HepG2 (cell line): ENCODE data around the gene IFT27. TPM values are rescaled to one million over a fixed set of nuclear protein-coding genes. Genes with fewer than 3 reads are reported as not detected.

Experiments used
- ATAC-seq: fragments of 200-7000 bp; cut with Tn5 transposase; 3 replicates; pipeline ENCODE4 v1.9.1; 2020; ENCODE audit warnings: mild to moderate bottlenecking, moderate library complexity
- BruUV-seq: library from RNA; stranded (reverse); fragments of 400-500 nt; replicated peaks from 2 replicates; lab custom pipeline; 2021; lab: Mats Ljungman, UMichigan
- CTCF ChIA-PET: fragments of 300-600 bp; formaldehyde crosslinking; extraction: SDS; loops from one replicate; lab custom pipeline; 2021; ENCODE audit warnings: low total read pairs, inconsistent platforms, low intra/inter-chr PET ratio; lab: Yijun Ruan, JAX
- POLR2A ChIA-PET: fragments of 350-600 bp; sonication (Branson Sonifier 250); formaldehyde crosslinking; loops from one replicate; lab custom pipeline; 2020; ENCODE audit warnings: antibody characterized with exemption, inconsistent platforms; lab: Yijun Ruan, JAX
- DNase-seq: peaks from one replicate; pipeline ENCODE4 v3.0.0-alpha.2; 2015; ENCODE audit warnings: low spot score
- FAIRE-seq: peaks from 3 replicates; lab custom pipeline; 2011; peaks lifted over from hg19 to GRCh38; lab: Jason Lieb, UNC
- H2AFZ ChIP-seq: one replicate; pipeline ENCODE4 v1.6.1; 2011; ENCODE audit warnings: low read length, inconsistent platforms
- H3K27ac ChIP-seq: fragments of 300-600 bp; 3 replicates; pipeline ENCODE4 v1.8.0; 2011; ENCODE audit warnings: mixed run types, mild to moderate bottlenecking, mixed read lengths, low read length, inconsistent platforms; ENCODE audit not compliant: insufficient read depth; ENCODE audit errors: extremely low read length
- H3K27me3 ChIP-seq, 2 experiments: fragments of 200-600 bp in 1 of 2; 2 replicates in 1 of 2; 3 replicates in 1 of 2; pipeline versions ENCODE4 v1.6.0 to v1.8.0; 2011; ENCODE audit warnings: low read length in 2 of 2, mild to moderate bottlenecking in 2 of 2, moderate library complexity in 2 of 2, inconsistent platforms in 1 of 2; ENCODE audit not compliant: insufficient read depth in 2 of 2, control insufficient read depth in 1 of 2
- H3K36me3 ChIP-seq, 2 experiments: fragments of 200-600 bp in 1 of 2; replicated peaks in 1 of 2; 2 replicates in 1 of 2; 3 replicates in 1 of 2; pipeline versions ENCODE4 v1.5.1 to v1.8.0; 2011; ENCODE audit warnings: low read length in 2 of 2, inconsistent platforms in 1 of 2; ENCODE audit not compliant: insufficient read depth in 2 of 2, control insufficient read depth in 1 of 2
- H3K4me1 ChIP-seq: 2 replicates; pipeline ENCODE4 v1.5.1; 2012; ENCODE audit warnings: low read length, inconsistent platforms; ENCODE audit not compliant: insufficient read depth
- H3K4me2 ChIP-seq: 2 replicates; pipeline ENCODE4 v1.6.0; 2011; ENCODE audit warnings: low read depth, low read length, inconsistent platforms
- H3K4me3 ChIP-seq, 3 experiments: fragments of 200-600 bp in 1 of 3; sonication (generic), shearing (Covaris generic) in 1 of 3; replicated peaks in 1 of 3; 2 replicates each; pipeline ENCODE4 v1.5.1; 2011 to 2016; ENCODE audit warnings: low read length in 3 of 3, inconsistent platforms in 2 of 3, low read depth in 2 of 3, mild to moderate bottlenecking in 2 of 3, control low read depth in 1 of 3, mixed read lengths in 1 of 3; ENCODE audit not compliant: insufficient read depth in 1 of 3
- H3K79me2 ChIP-seq: one replicate; pipeline ENCODE4 v1.6.1; 2011; ENCODE audit warnings: low read length, inconsistent platforms; ENCODE audit not compliant: insufficient read depth
- H3K9ac ChIP-seq: 2 replicates; pipeline ENCODE4 v1.6.0; 2011; ENCODE audit warnings: mild to moderate bottlenecking, low read depth, low read length, inconsistent platforms; ENCODE audit not compliant: insufficient read depth
- H3K9me3 ChIP-seq: 2 replicates; pipeline ENCODE4 v1.5.1; 2012; ENCODE audit warnings: mild to moderate bottlenecking, low read length
- H4K20me1 ChIP-seq: 2 replicates; pipeline ENCODE4 v1.6.0; 2011; ENCODE audit warnings: inconsistent platforms, mild to moderate bottlenecking, low read length, moderate library complexity; ENCODE audit not compliant: insufficient read depth
- BORCS8-MEF2B ChIP-seq: sonication (generic); formaldehyde crosslinking; IDR thresholded peaks from 2 replicates; pipeline ENCODE4 v1.8.0; 2022; ENCODE audit warnings: mild to moderate bottlenecking, missing genetic modification reagents
- ELF4 ChIP-seq: sonication (generic); formaldehyde crosslinking; IDR thresholded peaks from 2 replicates; pipeline ENCODE4 v1.5.0; 2020; ENCODE audit warnings: missing genetic modification reagents, mild to moderate bottlenecking, moderate library complexity, borderline replicate concordance
- ESRRA ChIP-seq: sonication (generic); formaldehyde crosslinking; IDR thresholded peaks from 2 replicates; pipeline ENCODE4 v1.5.1; 2020; ENCODE audit warnings: mild to moderate bottlenecking, low read depth, missing genetic modification reagents
- FOXK2 ChIP-seq: fragments of 450-650 bp; IDR thresholded peaks from 2 replicates; pipeline ENCODE4 v1.6.1; 2016
- HNF4G ChIP-seq, 2 experiments: sonication (generic) in 1 of 2; formaldehyde crosslinking in 1 of 2; IDR thresholded peaks; 2 replicates each; pipeline versions ENCODE4 v1.4.0 to v1.6.1; 2011 to 2020; ENCODE audit warnings: borderline replicate concordance in 2 of 2, low read depth in 2 of 2, mild to moderate bottlenecking in 2 of 2, low read length in 1 of 2, missing genetic modification reagents in 1 of 2, moderate library complexity in 1 of 2
- MAZ ChIP-seq, 2 experiments: sonication (generic) in 1 of 2; formaldehyde crosslinking in 1 of 2; IDR thresholded peaks; 2 replicates each; pipeline versions ENCODE4 v1.5.0 to v1.6.1; 2012 to 2020; ENCODE audit warnings: low read depth in 2 of 2, mild to moderate bottlenecking in 2 of 2, borderline replicate concordance in 1 of 2, improper control_type of control experiment in 1 of 2, low read length in 1 of 2, missing genetic modification reagents in 1 of 2, moderate library complexity in 1 of 2
- ZBTB44 ChIP-seq: sonication (generic); formaldehyde crosslinking; IDR thresholded peaks from 2 replicates; pipeline ENCODE4 v1.4.0; 2020; ENCODE audit warnings: missing genetic modification reagents
- ZNF205 ChIP-seq: IDR thresholded peaks from 2 replicates; pipeline ENCODE4 v1.6.1; 2018; ENCODE audit warnings: missing biosample characterization, missing genetic modification reagents
- ZNF510 ChIP-seq: sonication (generic); formaldehyde crosslinking; IDR thresholded peaks from 2 replicates; pipeline ENCODE4 v1.4.0; 2020; ENCODE audit warnings: low read depth, mild to moderate bottlenecking, missing genetic modification reagents
- ZNF558 ChIP-seq: sonication (generic); formaldehyde crosslinking; IDR thresholded peaks from 2 replicates; pipeline ENCODE4 v1.9.0; 2022; ENCODE audit warnings: mild to moderate bottlenecking, missing genetic modification reagents, borderline replicate concordance
- ZNF609 ChIP-seq: sonication (generic); formaldehyde crosslinking; IDR thresholded peaks from 2 replicates; pipeline ENCODE4 v1.4.0; 2020; ENCODE audit warnings: mild to moderate bottlenecking, missing genetic modification reagents, borderline replicate concordance
- ZNF678 ChIP-seq: sonication (generic); formaldehyde crosslinking; IDR thresholded peaks from 2 replicates; pipeline ENCODE4 v1.4.0; 2020; ENCODE audit warnings: mild to moderate bottlenecking, missing genetic modification reagents
- WGBS: methylation state at CpG from one replicate; pipeline ENCODE4 v1.1.6; 2017; ENCODE audit warnings: low lambda C conversion rate; 5-methylcytosine and 5-hydroxymethylcytosine counted together
- in situ Hi-C: cut with HindIII; loops from 2 replicates; pipeline ENCODE4 v1.10.0; 2017; ENCODE audit warnings: low pct_unique_long_range_greater_than_20kb; ENCODE audit not compliant: extremely low pct_ligation_motif_present
- intact Hi-C: fragments of 100-400 bp; cut with micrococcal nuclease; formaldehyde crosslinking; loops from one replicate; pipeline ENCODE4 v1.10.0; 2022; ENCODE audit not compliant: unreplicated experiment
- polyA plus RNA-seq, 8 experiments: library from polyadenylated mRNA; depleted of rRNA in 3 of 8; stranded (reverse) in 7 of 8; unstranded in 1 of 8; fragments of >200 nt; fragmentation: Illumina TruSeq in 4 of 8; extraction: Trizol in 4 of 8; gene quantifications; 2 replicates each; pipeline versions ENCODE4 v1.2.1 to v1.2.3, GENCODE V29; 2011 to 2016; ENCODE audit warnings: low read depth in 4 of 8, missing spikeins in 1 of 8, mixed read lengths in 1 of 8; ENCODE audit not compliant: insufficient read depth in 1 of 8
- total RNA-seq, 5 experiments: library from RNA; depleted of rRNA; stranded (reverse); fragments of >200 nt; fragmentation: Illumina TruSeq; extraction: Trizol; gene quantifications; 2 replicates each; pipeline ENCODE4 v1.2.3, GENCODE V29; 2016; ENCODE audit warnings: low read depth in 1 of 5

The IFT27 gene
- total and polyA plus RNA-seq, 2 of the 13 experiments (the other 11 are each of a cell fraction or from before 2014, with no cell fraction given) = 0.25 to 0.33 TPM

- TF ChIP-seq ZNF609 (CRISPR knock-in tag) (no peak), MAZ (IDR thresholded peaks at IDR 0.05; ENCODE audit: borderline replicate concordance, low read depth, low read length) (no peak), MAZ (CRISPR knock-in tag; IDR thresholded peaks at IDR 0.05; ENCODE audit: low read depth) (no peak), ELF4 (no peak), ZNF678 (CRISPR knock-in tag) (no peak), BORCS8-MEF2B (CRISPR knock-in tag) (no peak), ZNF205 (CRISPR knock-in tag) (no peak), ZNF558 (no peak), ZNF510 (CRISPR knock-in tag) (no peak)
These were observed 11.3 kb downstream of the IFT27 start (continued) for GRCh38 chr22:36764641-36765040.

GRCh38 chr22:36764060-36764459, 11.9 kb downstream of the IFT27 start:
- CTCF ChIA-PET = no interaction called here
- Histone ChIP-seq H3K27ac (no peak overlapping the region), H3K27me3 (peaks cover 4 to 81% of the 10 kb centered on the region in 2 experiments), H3K36me3 (no peaks in the 10 kb centered on the region)
- POLR2A ChIA-PET = no interaction called here
- no peak for DNase-seq
- TF ChIP-seq ESRRA (CRISPR knock-in tag) = no peak
- no peak for TF ChIP-seq ZBTB44 (CRISPR knock-in tag)
- no peak for TF ChIP-seq FOXK2
- TF ChIP-seq HNF4G (IDR thresholded peaks at IDR 0.05; ENCODE audit: borderline replicate concordance, low read depth, low read length) = no peak
- no peak for TF ChIP-seq HNF4G (CRISPR knock-in tag; IDR thresholded peaks at IDR 0.05; ENCODE audit: borderline replicate concordance, low read depth)
- TF ChIP-seq, all 625 proteins: peak for 0
- ATAC-seq = no peak
- no peaks in the 10 kb centered on the region for H3K79me2 ChIP-seq
- in situ Hi-C loops (no loop called here), intact Hi-C loops (no loop called here)
- no peak overlapping the region for H3K4me2 ChIP-seq
- WGBS = 0% methylated on average over 3 of the region's 9 CpGs
- H2AFZ ChIP-seq = no peak overlapping the region
- no peaks in the 10 kb centered on the region for H3K4me1 ChIP-seq
- BruUV-seq = no TSS peak
- FAIRE-seq = no peak
- H3K9ac ChIP-seq = no peak overlapping the region
- H3K4me3 ChIP-seq = no peak overlapping the region
- H3K9me3 ChIP-seq = no peaks in the 10 kb centered on the region
- no peaks in the 10 kb centered on the region for H4K20me1 ChIP-seq
